Measurements from ENCODE around the gene PLAGL1. TPM values are rescaled to one million over a fixed set of nuclear protein-coding genes. Genes with fewer than 3 reads are reported as not detected.
"Not testable (repeated sequence)": the region's sequence is repeated elsewhere in the genome, so short reads cannot be mapped to it uniquely, and the experiment has no call there.

Gene PLAGL1
- total RNA-seq, 1 donor from 2014 or later: 139 TPM

DNA sequence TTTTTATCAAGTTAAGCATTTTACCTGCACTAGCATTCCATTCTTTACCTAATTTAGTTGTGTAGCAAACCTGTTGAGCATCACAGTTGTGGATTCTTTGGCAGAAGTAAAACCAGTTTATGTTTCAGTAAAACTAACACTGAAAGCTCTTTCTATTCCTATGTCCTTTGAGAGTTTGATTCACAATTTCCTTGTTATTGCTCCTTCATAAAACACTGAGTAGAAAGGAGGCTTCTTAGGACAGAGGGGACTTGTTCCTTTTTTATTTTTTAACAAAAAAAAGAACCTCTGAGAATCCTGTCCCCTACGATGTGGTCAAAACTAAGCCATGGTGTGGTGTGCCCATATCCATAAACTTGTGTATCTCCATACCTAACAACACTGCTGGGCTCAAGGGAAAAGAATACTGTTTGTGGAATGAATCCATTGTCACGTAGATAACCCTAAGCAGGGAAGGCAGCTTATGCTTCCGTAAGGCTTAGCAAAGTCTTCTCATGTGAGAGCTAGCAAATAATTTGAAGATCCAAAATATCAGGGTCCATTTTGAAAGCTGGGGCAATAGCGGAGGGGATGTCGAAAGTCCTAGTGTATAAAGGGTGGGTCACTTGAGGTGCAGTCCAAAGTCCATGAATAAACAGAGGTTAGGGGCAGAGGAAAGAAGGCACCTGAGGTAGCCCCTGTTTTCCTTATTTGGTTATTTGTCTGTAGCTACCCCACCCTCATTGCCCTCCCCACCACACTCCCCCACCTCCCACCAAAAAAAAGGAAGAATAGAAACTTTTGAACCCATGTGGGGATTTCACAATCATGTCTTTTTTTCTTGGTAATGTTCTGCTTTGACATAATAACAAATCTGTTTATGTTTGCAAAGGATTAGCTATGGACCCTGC lies 71.0 kb downstream of the PLAGL1 start:
- DNase-seq: peak; percentile 73

GRCh38 chr6:143936347-143936746 lies 71.7 kb downstream of the PLAGL1 start:
- no peak for DNase-seq

GRCh38 chr6:143934867-143935266 lies 73.2 kb downstream of the PLAGL1 start:
- no peak for DNase-seq

DNA sequence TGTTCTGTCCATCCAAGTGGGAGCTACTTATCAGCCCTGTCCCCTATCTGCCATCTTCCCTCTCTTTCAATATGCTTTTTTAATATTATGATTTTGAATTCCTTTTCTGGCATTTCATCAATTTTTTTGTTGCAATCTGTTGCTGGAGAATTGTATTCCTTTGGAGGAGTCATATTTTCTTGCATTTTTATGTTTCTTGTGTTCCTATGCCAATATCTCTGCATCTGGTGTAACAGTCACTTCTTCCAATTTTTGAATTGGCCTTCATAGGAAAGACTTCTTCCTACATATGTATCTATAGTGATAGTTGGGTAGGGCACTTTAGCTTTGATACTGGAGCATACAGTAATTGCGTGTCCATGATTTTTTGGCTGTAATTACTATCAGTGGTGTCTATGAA lies 73.7 kb downstream of the PLAGL1 start:
- DNase-seq: peak; percentile 27

DNA sequence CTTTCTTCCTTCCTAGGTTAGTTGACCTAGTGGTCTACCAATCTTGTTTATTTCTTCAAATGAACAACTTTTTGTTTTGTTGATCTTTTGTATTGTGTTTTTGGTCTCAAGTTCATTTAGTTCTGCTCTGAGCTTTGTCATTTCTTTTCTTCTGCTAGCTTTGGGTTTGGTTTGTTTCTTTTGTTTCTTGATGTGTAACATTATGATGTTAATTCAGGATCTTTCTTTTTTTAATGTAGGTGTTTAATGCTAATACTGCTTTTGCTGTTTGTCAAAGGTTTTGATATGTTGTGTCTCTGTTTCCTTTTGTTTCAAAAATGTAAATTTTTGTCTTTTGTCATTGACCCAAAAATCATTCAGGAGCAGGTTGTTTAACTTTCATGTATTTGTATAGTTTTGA lies 78.1 kb downstream of the PLAGL1 start:
- no peak for DNase-seq

DNA sequence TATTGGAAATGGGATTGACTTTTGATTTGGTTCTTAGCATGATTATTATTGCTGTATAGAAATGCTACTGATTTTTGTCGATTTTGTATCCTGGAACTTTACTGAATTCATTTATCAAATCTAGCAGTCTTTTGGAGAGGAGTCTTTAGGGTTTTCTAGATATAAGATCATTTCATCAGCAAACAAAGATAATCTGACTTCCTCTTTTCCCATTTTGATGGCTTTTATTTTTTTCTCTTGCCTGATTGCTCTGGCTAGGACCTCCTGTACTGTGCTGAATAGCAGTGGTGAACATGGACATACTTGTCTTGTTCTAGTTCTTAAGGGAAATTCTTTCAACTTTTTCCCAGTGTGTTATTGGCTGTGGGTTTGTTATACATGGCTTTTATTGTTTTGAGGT lies 79.2 kb downstream of the PLAGL1 start:
- no peak for DNase-seq

- not testable (repeated sequence) for DNase-seq
Observed at GRCh38 chr6:143917026-143917425, 91.0 kb downstream of the PLAGL1 start.

DNA sequence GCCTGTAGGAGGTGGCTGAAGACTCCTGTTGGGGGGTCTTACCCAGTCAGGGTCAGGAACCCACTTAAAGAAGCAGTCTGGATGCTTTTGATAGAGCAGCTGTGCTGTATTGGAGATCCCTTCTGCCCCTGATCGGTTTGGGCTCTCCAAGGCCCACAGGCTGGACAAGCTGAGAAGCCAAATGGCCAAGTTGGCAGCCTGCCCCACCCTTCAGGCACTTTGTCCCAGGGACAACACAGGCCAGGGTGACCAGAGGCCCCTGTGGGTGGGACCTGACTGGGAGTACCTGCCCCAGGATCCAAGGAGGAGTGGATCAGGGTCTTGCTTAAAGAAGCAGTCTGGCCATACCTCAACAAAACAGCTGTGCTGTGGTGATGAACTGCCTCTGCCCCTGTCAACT lies 95.4 kb downstream of the PLAGL1 start:
- no peak for DNase-seq

GRCh38 chr6:143911028-143911427 lies 97.0 kb downstream of the PLAGL1 start:
- no peak for DNase-seq

GRCh38 chr6:143902827-143903226 lies 105.2 kb downstream of the PLAGL1 start:
- DNase-seq: no peak

- peak; percentile 93 for DNase-seq
Observed at GRCh38 chr6:143901885-143902750, 105.9 kb downstream of the PLAGL1 start.

GRCh38 chr6:143900358-143900757 lies 107.7 kb downstream of the PLAGL1 start:
- DNase-seq: no peak

DNA sequence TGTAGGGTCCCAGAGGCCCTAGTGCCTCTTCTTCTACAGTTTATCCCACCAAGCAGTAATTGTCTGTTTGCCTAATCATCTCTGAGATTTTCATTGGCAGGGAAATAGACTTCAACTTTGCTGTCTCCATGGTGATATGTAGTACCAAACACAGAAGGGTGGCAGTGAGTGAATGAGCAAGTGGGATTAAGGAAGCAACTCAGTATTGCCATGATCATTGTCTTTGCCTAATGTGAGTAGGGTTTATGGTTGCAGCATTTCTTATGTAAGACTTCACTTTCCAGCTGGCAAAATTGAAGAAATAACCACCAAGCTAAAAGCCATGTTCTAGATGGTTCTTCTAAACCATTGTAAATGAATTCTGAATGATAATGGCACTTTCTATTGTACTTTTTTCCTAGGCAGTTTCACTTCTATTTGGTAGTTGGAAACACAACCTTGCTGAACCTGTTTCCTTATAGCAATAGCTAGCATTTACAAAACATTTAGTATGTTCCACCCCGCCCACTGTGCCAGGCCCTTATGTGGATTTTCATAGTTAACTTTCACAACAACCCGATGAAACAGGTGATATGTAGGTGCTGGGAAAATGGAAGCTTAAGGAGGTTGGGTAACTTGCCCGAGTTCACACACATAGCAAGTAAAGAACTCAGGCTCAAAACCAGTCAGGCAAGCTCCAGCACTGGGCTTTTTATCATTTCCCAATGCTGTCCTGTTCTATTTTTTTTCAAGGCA lies 111.8 kb downstream of the PLAGL1 start:
- no peak for DNase-seq

- DNase-seq: peak; percentile 78
Observed at GRCh38 chr6:143894655-143895054, 113.4 kb downstream of the PLAGL1 start.

Small RNA genes lying within 50 kb of the gene (small RNA-seq; reads per million reads assigned to genes)
- gene RF02143 (ENCODE audit: low replicate concordance): not detected

Other genes starting within 250 kb of the PLAGL1 start
- gene LTV1, start 164.9 kb downstream of the PLAGL1 start, total RNA-seq: 26.5 TPM
- not detected for gene ZC2HC1B, start 143.8 kb downstream of the PLAGL1 start, total RNA-seq
- 42.3 TPM for gene SF3B5, start 87.3 kb upstream of the PLAGL1 start, total RNA-seq
- 5.9 TPM for gene STX11, start 142.3 kb upstream of the PLAGL1 start, total RNA-seq

All from skin of body (tissue), 3 donors.